ENCODE data around the gene MRPL10. TPM values are rescaled to one million over a fixed set of nuclear protein-coding genes. Genes with fewer than 3 reads are reported as not detected.

MRPL10 gene
- total RNA-seq, 1 donor from 2014 or later, result 14.0 TPM

- Histone ChIP-seq H3K27me3 (ENCODE audit: control insufficient read depth, insufficient read depth, low read length) (no peaks in the 10 kb centered on the region), H3K36me3 (ENCODE audit: control insufficient read depth, insufficient read depth, low read length) (peaks cover 19% of the 10 kb centered on the region), H3K4me3 (ENCODE audit: low read depth, low read length) (peak overlapping the region; percentile 90)
- no peak for FAIRE-seq
- no peak for DNase-seq (ENCODE audit: low read depth)
- TF ChIP-seq, protein P1, sequence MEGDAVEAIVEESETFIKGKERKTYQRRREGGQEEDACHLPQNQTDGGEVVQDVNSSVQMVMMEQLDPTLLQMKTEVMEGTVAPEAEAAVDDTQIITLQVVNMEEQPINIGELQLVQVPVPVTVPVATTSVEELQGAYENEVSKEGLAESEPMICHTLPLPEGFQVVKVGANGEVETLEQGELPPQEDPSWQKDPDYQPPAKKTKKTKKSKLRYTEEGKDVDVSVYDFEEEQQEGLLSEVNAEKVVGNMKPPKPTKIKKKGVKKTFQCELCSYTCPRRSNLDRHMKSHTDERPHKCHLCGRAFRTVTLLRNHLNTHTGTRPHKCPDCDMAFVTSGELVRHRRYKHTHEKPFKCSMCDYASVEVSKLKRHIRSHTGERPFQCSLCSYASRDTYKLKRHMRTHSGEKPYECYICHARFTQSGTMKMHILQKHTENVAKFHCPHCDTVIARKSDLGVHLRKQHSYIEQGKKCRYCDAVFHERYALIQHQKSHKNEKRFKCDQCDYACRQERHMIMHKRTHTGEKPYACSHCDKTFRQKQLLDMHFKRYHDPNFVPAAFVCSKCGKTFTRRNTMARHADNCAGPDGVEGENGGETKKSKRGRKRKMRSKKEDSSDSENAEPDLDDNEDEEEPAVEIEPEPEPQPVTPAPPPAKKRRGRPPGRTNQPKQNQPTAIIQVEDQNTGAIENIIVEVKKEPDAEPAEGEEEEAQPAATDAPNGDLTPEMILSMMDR (IDR thresholded peaks at IDR 0.05; ENCODE audit: insufficient read depth, low read length, severe bottlenecking), result no peak
These were observed 842 bp downstream of the MRPL10 start for GRCh38 chr17:47830396-47831002.

- H3K27me3 ChIP-seq (ENCODE audit: control insufficient read depth, insufficient read depth, low read length), result no peaks in the 10 kb centered on the region
- no peak overlapping the region for H3K4me3 ChIP-seq (ENCODE audit: low read depth, low read length)
- TF ChIP-seq, protein P1 (IDR thresholded peaks at IDR 0.05; ENCODE audit: insufficient read depth, low read length, severe bottlenecking), result no peak
- no peak for FAIRE-seq
- H3K36me3 ChIP-seq (ENCODE audit: control insufficient read depth, insufficient read depth, low read length), result peaks cover 21% of the 10 kb centered on the region
- DNase-seq (ENCODE audit: low read depth), result no peak
These were observed 1.5 kb downstream of the MRPL10 start for GRCh38 chr17:47829870-47830269.

GRCh38 chr17:47823519-47823918 lies 7.8 kb downstream of the MRPL10 start:
- peak; percentile 55 for FAIRE-seq
- H3K36me3 ChIP-seq (ENCODE audit: control insufficient read depth, insufficient read depth, low read length), result peaks cover 30% of the 10 kb centered on the region
- H3K27me3 ChIP-seq (ENCODE audit: control insufficient read depth, insufficient read depth, low read length), result no peaks in the 10 kb centered on the region
- TF ChIP-seq, protein P1 (IDR thresholded peaks at IDR 0.05; ENCODE audit: insufficient read depth, low read length, severe bottlenecking), result no peak
- no peak overlapping the region for H3K4me3 ChIP-seq (ENCODE audit: low read depth, low read length)
- no peak for DNase-seq (ENCODE audit: low read depth)

DNA sequence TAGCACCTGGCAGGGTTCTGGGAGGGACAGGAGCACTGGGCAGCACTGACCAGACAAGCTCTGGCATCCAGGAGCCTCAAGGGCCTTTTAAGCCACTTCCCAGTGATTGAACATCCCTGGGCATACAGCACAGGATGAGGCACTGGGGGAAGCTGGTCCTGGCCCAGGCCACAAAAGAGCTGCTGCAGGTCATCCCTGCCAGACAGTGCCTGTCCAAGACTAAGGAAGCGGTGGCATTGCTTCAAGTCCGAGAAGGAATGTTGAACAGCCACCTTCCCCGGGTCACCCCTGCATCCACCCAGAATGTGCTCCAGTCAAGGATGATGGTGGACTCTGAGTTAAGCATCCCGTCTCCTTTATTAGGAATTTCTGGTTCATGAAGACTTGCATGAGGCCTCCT lies 8.6 kb downstream of the MRPL10 start:
- Histone ChIP-seq H3K4me3 (ENCODE audit: low read depth, low read length) (no peak overlapping the region), H3K27me3 (ENCODE audit: control insufficient read depth, insufficient read depth, low read length) (no peaks in the 10 kb centered on the region), H3K36me3 (ENCODE audit: control insufficient read depth, insufficient read depth, low read length) (peaks cover 28% of the 10 kb centered on the region)
- DNase-seq (ENCODE audit: low read depth) (no peak), FAIRE-seq (no peak)
- TF ChIP-seq, protein P1 (IDR thresholded peaks at IDR 0.05; ENCODE audit: insufficient read depth, low read length, severe bottlenecking), result no peak

GRCh38 chr17:47821424-47822391 lies 9.6 kb downstream of the MRPL10 start, which contains the start of gene OSBPL7:
TSS of gene OSBPL7 (minus strand) at chr17:47821794. CDS start at chr17:47820278, 1,516 bp downstream.
- H3K4me3 ChIP-seq (ENCODE audit: low read depth, low read length), result peak within 1 kb of the TSS; percentile 46
- peaks cover 24% of the 10 kb centered on the region for H3K36me3 ChIP-seq (ENCODE audit: control insufficient read depth, insufficient read depth, low read length)
- no peaks in the 10 kb centered on the region for H3K27me3 ChIP-seq (ENCODE audit: control insufficient read depth, insufficient read depth, low read length)
- DNase-seq (ENCODE audit: low read depth) (peak; percentile 81), FAIRE-seq (no peak)
- TF ChIP-seq, protein P1 (IDR thresholded peaks at IDR 0.05; ENCODE audit: insufficient read depth, low read length, severe bottlenecking), result no peak
